Mesenchymal stem cell (in vitro differentiated cells and primary cell): ENCODE measurements around the gene TATDN3.

Experiments
- DNase-seq: peaks from one replicate; pipeline ENCODE4 v3.0.0-alpha.2; 2013
- H2AFZ ChIP-seq: one replicate; pipeline ENCODE4 v1.6.1; 2013; ENCODE audit warnings: low read depth, mild to moderate bottlenecking, control low read depth, inconsistent platforms, low read length, moderate library complexity
- H2AK5ac ChIP-seq: 2 replicates; pipeline ENCODE4 v1.6.1; 2013; ENCODE audit warnings: low read length, moderate library complexity, mild to moderate bottlenecking, inconsistent platforms; ENCODE audit not compliant: severe bottlenecking
- H2BK120ac ChIP-seq: one replicate; pipeline ENCODE4 v1.6.1; 2013; ENCODE audit warnings: low read depth, mild to moderate bottlenecking, inconsistent platforms, low read length, moderate library complexity
- H2BK12ac ChIP-seq, 2 experiments: one replicate each; pipeline ENCODE4 v1.6.1; 2013; ENCODE audit warnings: inconsistent platforms in 2 of 2, low read length in 2 of 2, mild to moderate bottlenecking in 2 of 2, moderate library complexity in 2 of 2, control low read depth in 1 of 2
- H2BK15ac ChIP-seq: one replicate; pipeline ENCODE4 v1.6.1; 2013; ENCODE audit warnings: mild to moderate bottlenecking, low read depth, inconsistent platforms; ENCODE audit not compliant: poor library complexity, severe bottlenecking
- H2BK5ac ChIP-seq: 2 replicates; pipeline ENCODE4 v1.6.1; 2013; ENCODE audit warnings: low read depth, mild to moderate bottlenecking, low read length, control low read depth, inconsistent platforms; ENCODE audit not compliant: poor library complexity, severe bottlenecking
- H3K14ac ChIP-seq, 2 experiments: one replicate each; pipeline ENCODE4 v1.6.1; 2013; ENCODE audit warnings: inconsistent platforms in 2 of 2, low read length in 2 of 2, control low read depth in 1 of 2, mild to moderate bottlenecking in 1 of 2, moderate library complexity in 1 of 2
- H3K18ac ChIP-seq, 2 experiments: one replicate each; pipeline ENCODE4 v1.6.1; 2013; ENCODE audit warnings: inconsistent platforms in 2 of 2, low read length in 2 of 2, control low read depth in 1 of 2, low read depth in 1 of 2, mild to moderate bottlenecking in 1 of 2
- H3K23ac ChIP-seq, 2 experiments: one replicate each; pipeline ENCODE4 v1.6.1; 2013; ENCODE audit warnings: inconsistent platforms in 2 of 2, low read length in 2 of 2, mild to moderate bottlenecking in 2 of 2, moderate library complexity in 2 of 2, control low read depth in 1 of 2
- H3K27ac ChIP-seq: 2 replicates; pipeline ENCODE4 v1.5.1; 2013; ENCODE audit warnings: mild to moderate bottlenecking, moderate library complexity, low read length, control low read depth, inconsistent platforms; ENCODE audit not compliant: poor library complexity, severe bottlenecking
- H3K27me3 ChIP-seq, 2 experiments: 2 replicates each; pipeline versions ENCODE4 v1.6.1 to v1.7.0; 2013; ENCODE audit warnings: low read length in 2 of 2, mild to moderate bottlenecking in 2 of 2, moderate library complexity in 2 of 2, control low read depth in 1 of 2, inconsistent platforms in 1 of 2; ENCODE audit not compliant: control insufficient read depth in 1 of 2, insufficient read depth in 1 of 2
- H3K36me3 ChIP-seq, 2 experiments: 2 replicates each; pipeline versions ENCODE4 v1.6.1 to v1.7.0; 2013; ENCODE audit warnings: low read length in 2 of 2, control low read depth in 1 of 2, inconsistent platforms in 1 of 2, low read depth in 1 of 2, mild to moderate bottlenecking in 1 of 2; ENCODE audit not compliant: insufficient read depth in 2 of 2, control insufficient read depth in 1 of 2
- H3K4ac ChIP-seq, 2 experiments: one replicate each; pipeline ENCODE4 v1.6.1; 2013; ENCODE audit warnings: inconsistent platforms in 2 of 2, low read length in 2 of 2, mild to moderate bottlenecking in 2 of 2, moderate library complexity in 2 of 2, control low read depth in 1 of 2, low read depth in 1 of 2
- H3K4me1 ChIP-seq: 2 replicates; pipeline ENCODE4 v1.6.1; 2013; ENCODE audit warnings: low read depth, low read length, control low read depth; ENCODE audit not compliant: control insufficient read depth, insufficient read depth
- H3K4me2 ChIP-seq: 2 replicates; pipeline ENCODE4 v1.6.1; 2013; ENCODE audit warnings: low read length, mild to moderate bottlenecking, inconsistent platforms; ENCODE audit not compliant: poor library complexity, severe bottlenecking
- H3K4me3 ChIP-seq, 2 experiments: 2 replicates each; pipeline versions ENCODE4 v1.5.1 to v1.7.0; 2013; ENCODE audit warnings: low read length in 2 of 2, mild to moderate bottlenecking in 2 of 2, control low read depth in 1 of 2, low read depth in 1 of 2; ENCODE audit not compliant: insufficient read depth in 1 of 2
- H3K79me1 ChIP-seq: replicated peaks from 2 replicates; pipeline ENCODE4 v1.6.1; 2013; ENCODE audit warnings: mild to moderate bottlenecking, control low read depth, low read length, inconsistent platforms; ENCODE audit not compliant: poor library complexity, severe bottlenecking
- H3K9ac ChIP-seq: 2 replicates; pipeline ENCODE4 v1.7.0; 2013; ENCODE audit warnings: mild to moderate bottlenecking, low read length, moderate library complexity
- H3K9me3 ChIP-seq: 2 replicates; pipeline ENCODE4 v1.7.0; 2013; ENCODE audit warnings: mild to moderate bottlenecking, low read length; ENCODE audit not compliant: control insufficient read depth
- H4K8ac ChIP-seq: one replicate; pipeline ENCODE4 v1.6.1; 2013; ENCODE audit warnings: inconsistent platforms, mild to moderate bottlenecking, low read length, moderate library complexity
- H4K91ac ChIP-seq: one replicate; pipeline ENCODE4 v1.6.1; 2013; ENCODE audit warnings: mild to moderate bottlenecking, low read length, inconsistent platforms
- WGBS: methylation state at CpG from one replicate; pipeline ENCODE4 v1.1.7; 2013; ENCODE audit warnings: mixed read lengths; 5-methylcytosine and 5-hydroxymethylcytosine counted together

TATDN3 gene

GRCh38 chr1:212791261-212791675, 426 bp upstream of the TATDN3 start:
- 0% methylated on average over 22 of the region's 22 CpGs for WGBS
- Histone ChIP-seq H3K9me3 (no peaks in the 10 kb centered on the region), H3K4me3 (peak overlapping the region; percentile 91 to 100), H2AFZ (peak overlapping the region; percentile 95), H3K79me1 (peaks cover 18% of the 10 kb centered on the region), H3K9ac (peak overlapping the region; percentile 100), H4K91ac (no peak overlapping the region), H2BK15ac (no peak overlapping the region), H3K4ac (peak overlapping the region in 1 of 2 experiments; percentile 86), H2BK12ac (no peak overlapping the region), H3K4me1 (peaks cover 2% of the 10 kb centered on the region), H2AK5ac (no peak overlapping the region), H3K36me3 (peaks cover 5 to 18% of the 10 kb centered on the region in 2 experiments), H2BK5ac (no peak overlapping the region), H2BK120ac (no peak overlapping the region), H4K8ac (peak overlapping the region; percentile 59), H3K18ac (peak overlapping the region in 1 of 2 experiments; percentile 76), H3K4me2 (peak overlapping the region; percentile 57), H3K27ac (peak overlapping the region; percentile 28), H3K14ac (no peak overlapping the region), H3K27me3 (no peaks in the 10 kb centered on the region), H3K23ac (no peak overlapping the region)
- DNase-seq: peak; percentile 87

DNA sequence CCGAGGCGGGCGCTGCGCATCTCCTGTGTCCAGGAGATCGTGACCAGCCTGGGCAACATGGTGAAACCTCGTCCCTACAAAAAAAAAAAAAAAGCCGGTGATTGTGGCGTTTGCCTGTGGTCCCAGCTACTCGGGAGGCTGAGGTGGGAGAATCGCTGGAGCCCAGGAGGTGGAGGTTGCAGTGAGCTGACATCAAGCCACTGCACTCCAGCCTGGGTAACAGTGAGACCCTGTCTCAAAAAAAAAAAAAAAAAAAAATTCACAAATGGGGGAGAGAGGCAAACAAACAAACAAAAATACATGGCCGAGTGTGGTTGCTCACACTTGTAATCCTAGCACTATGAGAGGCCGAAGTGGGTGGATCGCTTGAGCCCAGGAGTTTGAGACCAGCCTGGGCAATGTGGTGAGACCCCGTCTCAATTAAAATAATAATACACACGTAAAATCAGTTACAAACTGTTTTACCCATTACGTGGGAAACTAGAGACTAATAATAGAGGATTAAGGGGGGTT, 758 bp downstream of the TATDN3 start:
- 24% methylated on average over 12 of the region's 16 CpGs for WGBS
- DNase-seq: no peak
- Histone ChIP-seq H4K91ac (no peak overlapping the region), H3K27me3 (no peaks in the 10 kb centered on the region), H2BK15ac (no peak overlapping the region), H2AFZ (peak overlapping the region; percentile 76), H2BK120ac (no peak overlapping the region), H3K4me3 (peak overlapping the region; percentile 91 to 100), H3K79me1 (peaks cover 17% of the 10 kb centered on the region), H3K4ac (peak overlapping the region; percentile 20 to 82), H3K27ac (peak overlapping the region; percentile 80), H3K18ac (peak overlapping the region in 1 of 2 experiments; percentile 57), H3K4me2 (peak overlapping the region; percentile 94), H2AK5ac (no peak overlapping the region), H3K36me3 (peaks cover 0 to 22% of the 10 kb centered on the region in 2 experiments), H3K9me3 (no peaks in the 10 kb centered on the region), H2BK5ac (no peak overlapping the region), H3K14ac (no peak overlapping the region), H4K8ac (no peak overlapping the region), H3K4me1 (peaks cover 2% of the 10 kb centered on the region), H3K23ac (no peak overlapping the region), H2BK12ac (no peak overlapping the region), H3K9ac (peak overlapping the region; percentile 100)

DNA sequence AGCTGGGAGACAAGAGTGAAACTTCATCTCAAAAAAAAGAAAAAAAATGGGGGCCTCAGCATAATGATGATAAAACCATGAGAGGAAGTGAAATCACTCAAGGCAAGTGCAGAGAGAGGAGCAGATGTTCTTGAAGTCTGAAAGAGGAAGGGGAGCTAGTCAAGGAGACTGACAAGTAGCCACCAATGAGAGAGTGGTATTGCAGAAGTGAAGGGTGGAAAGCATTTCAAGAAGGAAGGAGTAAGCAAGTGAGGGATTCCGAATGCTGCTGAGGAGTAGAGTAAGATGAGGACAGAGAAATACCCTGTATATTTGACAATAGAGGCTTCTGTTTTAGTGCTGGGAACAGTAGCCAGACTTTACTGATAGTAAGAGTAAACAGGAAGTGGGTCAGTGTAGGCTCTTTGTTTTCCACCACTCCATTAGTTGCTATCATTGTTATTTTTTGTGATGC, 2.9 kb downstream of the TATDN3 start:
- Histone ChIP-seq H3K4me3 (no peak overlapping the region), H3K18ac (no peak overlapping the region), H3K4ac (no peak overlapping the region), H4K8ac (no peak overlapping the region), H3K79me1 (peaks cover 13% of the 10 kb centered on the region), H3K36me3 (peaks cover 0 to 39% of the 10 kb centered on the region in 2 experiments), H3K14ac (no peak overlapping the region), H3K23ac (no peak overlapping the region), H3K9me3 (no peaks in the 10 kb centered on the region), H2BK12ac (no peak overlapping the region), H3K9ac (no peak overlapping the region), H2BK15ac (no peak overlapping the region), H2BK5ac (no peak overlapping the region), H3K27me3 (no peaks in the 10 kb centered on the region), H3K4me2 (no peak overlapping the region), H3K4me1 (peaks cover 2% of the 10 kb centered on the region), H2AK5ac (no peak overlapping the region), H2BK120ac (no peak overlapping the region), H3K27ac (no peak overlapping the region), H2AFZ (no peak overlapping the region), H4K91ac (no peak overlapping the region)
- DNase-seq: peak; percentile 15
- WGBS: 68% methylated on average over 1 of the region's 1 CpG

- peaks cover 0 to 62% of the 10 kb centered on the region in 2 experiments for H3K36me3 ChIP-seq
- peaks cover 5% of the 10 kb centered on the region for H3K79me1 ChIP-seq
- no peak overlapping the region for H3K4ac ChIP-seq
- no peaks in the 10 kb centered on the region for H3K4me1 ChIP-seq
- no peak overlapping the region for H2AFZ ChIP-seq
- H2BK120ac ChIP-seq: no peak overlapping the region
- H2BK5ac ChIP-seq: no peak overlapping the region
- no peaks in the 10 kb centered on the region for H3K27me3 ChIP-seq
- no peak overlapping the region for H2AK5ac ChIP-seq
- H2BK12ac ChIP-seq: no peak overlapping the region
- no peak overlapping the region for H3K9ac ChIP-seq
- no peak overlapping the region for H4K91ac ChIP-seq
- H3K18ac ChIP-seq: no peak overlapping the region
- H3K23ac ChIP-seq: no peak overlapping the region
- no peak overlapping the region for H2BK15ac ChIP-seq
- no peak overlapping the region for H3K4me2 ChIP-seq
- WGBS: 80% methylated on average over 3 of the region's 3 CpGs
- no peak overlapping the region for H3K14ac ChIP-seq
- no peak overlapping the region for H4K8ac ChIP-seq
- no peak overlapping the region for H3K4me3 ChIP-seq
- no peaks in the 10 kb centered on the region for H3K9me3 ChIP-seq
- H3K27ac ChIP-seq: no peak overlapping the region
- DNase-seq: no peak
These were observed 6.0 kb downstream of the TATDN3 start for GRCh38 chr1:212797681-212798080.
